GM21528 (cell line): ENCODE results near the gene SLC7A9.
"Not testable (repeated sequence)": the region's sequence is repeated elsewhere in the genome, so short reads cannot be mapped to it uniquely, and the experiment has no call there.

Experiments
- ATAC-seq: cut with Tn5 transposase; IDR thresholded peaks from one replicate; pipeline ENCODE4 v1.9.1; 2021; ENCODE audit warnings: mild to moderate bottlenecking, moderate library complexity; ENCODE audit not compliant: unreplicated experiment, low FRiP score

SLC7A9 gene

DNA sequence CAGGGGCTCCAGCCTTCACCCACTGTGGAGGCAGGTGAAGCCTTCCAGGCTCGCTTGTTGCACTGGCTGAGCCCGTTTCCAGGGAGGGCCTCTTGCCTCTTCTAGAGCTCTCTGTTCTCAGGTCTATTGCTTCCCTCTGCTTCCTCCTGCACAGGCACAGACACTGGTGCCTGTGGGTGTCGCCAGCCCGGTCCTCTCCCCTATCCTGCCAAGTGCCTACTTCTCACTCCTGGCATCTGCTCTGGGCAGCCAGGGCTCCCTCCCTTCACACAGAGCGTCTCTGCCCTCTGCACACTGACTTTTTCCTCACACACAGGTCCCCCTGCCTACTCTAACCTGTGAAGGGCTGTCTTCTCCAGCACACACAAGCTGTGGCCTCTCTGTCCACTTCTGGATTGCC is 60.3 kb downstream of the SLC7A9 start:
- no peak for ATAC-seq

DNA sequence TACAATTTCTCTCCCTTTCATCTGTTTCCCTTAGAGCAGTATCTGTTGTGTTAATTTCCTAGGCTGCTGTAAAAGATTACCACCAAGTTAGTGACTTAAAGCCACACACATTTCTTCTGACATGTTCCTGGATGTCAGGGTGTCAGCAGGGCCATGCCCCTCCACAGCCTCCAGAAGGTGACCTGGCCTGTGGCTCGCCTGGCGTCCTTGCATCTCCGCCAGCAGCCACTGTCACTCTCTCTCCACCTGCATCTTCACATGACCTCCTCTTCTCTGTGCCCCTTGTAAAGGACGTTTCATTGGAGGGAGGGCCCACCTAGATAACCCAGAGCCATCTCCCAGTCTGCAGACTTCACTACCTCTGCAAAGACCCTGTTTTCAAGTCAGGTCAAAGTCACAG is 61.3 kb downstream of the SLC7A9 start:
- ATAC-seq: no peak

DNA sequence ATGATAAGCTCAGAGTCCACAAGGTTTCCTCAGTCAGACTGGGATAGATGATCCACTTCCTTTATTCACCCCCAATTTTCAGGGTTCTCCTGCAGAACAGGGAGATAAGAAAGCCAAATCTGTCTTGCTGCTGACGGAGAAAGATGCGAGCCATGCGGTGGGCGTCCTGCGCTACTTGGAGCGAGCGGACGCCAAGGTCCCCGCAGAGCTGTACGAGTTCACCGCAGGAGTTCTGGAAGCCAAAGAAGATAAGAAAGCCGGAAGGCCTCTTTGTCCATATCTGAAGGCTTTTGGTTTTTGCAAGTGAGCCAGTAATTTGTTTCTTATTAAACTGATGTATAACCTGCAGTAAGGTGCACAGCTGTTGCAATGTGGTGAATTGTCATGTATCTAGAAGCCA is 66.7 kb downstream of the SLC7A9 start:
- ATAC-seq: no peak

DNA sequence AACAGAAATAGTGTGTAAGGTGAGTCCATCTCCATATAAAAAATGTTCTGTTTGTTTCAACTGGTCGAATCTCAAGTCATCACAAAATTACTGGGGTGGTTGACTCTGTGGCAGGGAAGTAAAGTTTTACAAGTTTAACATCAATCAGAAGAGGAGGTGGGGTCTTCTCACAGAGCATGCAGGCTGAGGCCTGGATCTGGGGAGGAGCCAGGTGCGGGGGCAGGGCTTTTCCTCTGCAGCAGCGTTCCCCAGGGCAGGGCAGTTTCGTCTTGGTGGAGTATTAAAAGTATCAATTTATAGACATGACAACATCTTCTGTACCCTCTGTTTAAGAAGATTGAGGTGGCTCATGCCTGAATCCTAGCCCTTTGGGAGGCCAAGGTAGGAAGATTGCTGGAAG is 68.8 kb downstream of the SLC7A9 start:
- no peak for ATAC-seq

DNA sequence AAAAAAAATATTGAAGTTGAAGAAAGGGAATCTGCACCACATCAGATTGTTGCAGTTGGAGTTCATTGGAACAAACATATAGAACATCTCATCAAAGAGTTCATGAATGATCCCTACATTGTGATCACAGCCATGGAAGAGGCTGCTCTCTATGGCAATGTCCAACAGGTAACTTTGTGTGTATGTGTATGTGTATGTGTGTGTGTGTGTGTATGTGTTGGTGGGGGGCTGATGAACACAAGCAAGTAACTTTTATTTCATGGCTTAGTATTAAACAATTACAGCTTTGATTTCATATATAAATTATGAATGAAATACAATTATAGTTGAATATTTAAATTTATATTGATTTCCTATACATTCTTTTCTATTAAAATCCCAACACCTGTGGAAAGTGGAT is 69.4 kb downstream of the SLC7A9 start:
- no peak for ATAC-seq

DNA sequence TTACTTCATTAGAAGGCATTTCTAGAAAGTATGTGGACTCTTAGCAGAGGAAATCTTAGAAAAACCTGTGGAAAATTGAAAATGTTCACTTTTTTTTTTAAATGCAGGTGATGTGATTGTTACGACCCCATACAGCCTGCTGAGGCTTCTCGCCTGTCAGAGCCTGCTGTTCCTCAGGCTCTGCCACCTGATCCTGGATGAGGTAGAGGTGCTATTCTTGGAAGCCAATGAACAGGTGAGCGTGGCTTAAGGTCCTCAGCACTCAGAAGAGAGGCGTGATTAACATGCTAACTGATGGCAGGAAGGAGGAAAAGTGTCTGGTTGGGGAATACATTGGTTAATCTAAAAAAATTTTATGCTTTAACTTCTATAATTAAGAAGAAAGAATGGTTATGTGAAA is 71.4 kb downstream of the SLC7A9 start:
- no peak for ATAC-seq

DNA sequence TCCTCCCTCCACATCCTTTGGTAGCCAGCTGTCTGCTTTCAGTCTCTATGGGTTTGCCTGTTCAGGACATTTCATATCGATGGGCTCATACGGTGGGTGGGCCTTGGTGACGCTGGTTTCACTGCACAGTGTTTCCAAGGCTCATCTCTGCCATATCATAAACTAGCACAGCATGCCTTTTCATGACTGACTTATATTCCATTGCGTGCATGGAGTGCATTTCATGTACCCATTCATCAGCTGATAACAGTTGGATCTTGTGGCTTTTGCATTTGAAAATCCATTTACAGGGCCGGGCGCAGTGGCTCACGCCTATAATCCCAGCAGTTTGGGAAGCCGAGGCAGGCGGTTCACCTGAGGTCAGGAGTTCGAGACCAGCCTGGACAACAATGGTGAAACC is 80.1 kb downstream of the SLC7A9 start:
- no peak for ATAC-seq

DNA sequence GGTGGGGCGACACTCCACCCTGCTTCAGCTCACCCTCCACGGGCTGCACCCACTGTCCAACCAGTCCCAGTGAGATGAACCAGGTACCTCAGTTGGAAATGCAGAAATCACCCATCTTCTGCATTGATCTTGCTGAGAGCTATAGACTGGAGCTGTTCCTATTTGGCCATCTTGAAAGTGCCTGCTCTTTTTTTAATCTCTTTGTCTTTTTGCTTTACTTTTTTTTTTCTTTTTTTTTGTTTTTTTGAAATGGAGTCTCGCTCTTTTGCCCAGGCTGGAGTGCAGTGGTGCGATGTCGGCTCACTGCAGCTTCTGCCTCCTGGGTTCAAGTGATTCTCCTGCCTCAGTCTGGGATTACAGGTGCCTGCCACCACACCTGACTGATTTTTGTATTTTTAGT is 81.7 kb downstream of the SLC7A9 start:
- ATAC-seq: not testable (repeated sequence)

DNA sequence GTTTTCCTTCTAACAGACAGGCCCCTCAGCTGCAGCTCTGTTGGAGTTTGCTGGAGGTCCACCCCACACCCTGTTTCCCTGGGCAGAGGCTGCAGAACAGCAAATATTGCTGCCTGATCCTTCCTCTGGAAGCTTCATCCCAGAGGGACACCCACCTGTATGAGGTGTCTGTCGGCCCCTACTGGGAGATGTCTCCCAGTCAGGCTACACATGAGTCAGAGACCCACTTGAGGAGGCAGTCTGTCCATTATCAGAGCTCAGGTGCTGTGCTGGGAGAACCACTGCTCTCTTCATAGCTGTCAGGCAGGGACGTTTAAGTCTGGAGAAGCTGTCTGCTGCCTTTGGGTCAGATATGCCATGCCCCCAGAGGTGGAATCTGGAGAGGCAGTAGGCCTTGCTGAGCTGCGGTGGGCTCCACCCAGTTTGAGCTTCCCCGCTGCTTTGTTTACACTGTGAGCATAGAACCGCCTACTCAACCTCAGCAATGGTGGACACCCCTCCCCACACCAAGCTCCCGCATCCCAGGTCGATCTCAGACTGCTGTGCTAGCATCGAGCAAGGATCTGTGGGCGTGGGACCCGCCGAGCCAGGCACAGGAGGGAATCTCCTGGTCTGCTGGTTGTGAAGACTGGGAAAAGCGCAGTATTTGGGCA is 82.3 kb downstream of the SLC7A9 start:
- ATAC-seq: not testable (repeated sequence)

DNA sequence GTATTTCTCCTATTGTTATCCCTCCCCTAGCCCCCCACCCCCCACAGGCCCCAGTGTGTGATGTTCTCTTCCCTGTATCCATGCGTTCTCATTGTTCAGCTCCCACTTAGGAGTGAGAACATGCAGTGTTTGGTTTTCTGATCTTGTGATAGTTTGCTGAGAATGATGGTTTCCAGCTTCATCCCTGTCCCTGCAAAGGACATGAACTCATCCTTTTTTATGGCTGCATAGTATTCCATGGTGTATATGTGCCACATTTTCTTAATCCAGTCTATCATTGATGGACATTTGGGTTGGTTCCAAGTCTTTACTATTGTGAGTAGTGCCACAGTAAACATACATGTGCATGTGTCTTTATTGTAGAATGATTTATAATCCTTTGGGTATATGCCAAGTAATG is 87.5 kb downstream of the SLC7A9 start:
- not testable (repeated sequence) for ATAC-seq

DNA sequence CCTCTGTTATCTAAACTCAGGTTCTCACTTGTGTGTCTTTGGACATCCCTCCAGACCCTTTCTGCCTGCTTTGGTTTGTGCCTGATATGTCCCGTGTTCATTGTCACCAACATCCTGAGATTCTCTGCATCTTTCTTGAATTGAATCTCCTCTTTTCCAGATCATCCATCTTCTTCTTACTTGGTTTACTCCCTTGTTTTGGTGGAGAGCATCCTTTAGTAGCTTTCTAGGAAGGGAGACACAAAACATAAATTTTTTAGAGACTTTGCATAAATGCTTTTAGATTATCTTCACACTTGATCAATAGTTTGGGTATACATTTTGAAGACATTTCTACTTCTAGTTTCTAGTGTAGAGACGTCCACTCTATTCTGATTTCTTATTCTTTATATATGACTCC is 88.3 kb downstream of the SLC7A9 start:
- ATAC-seq: no peak
